Islet of Langerhans (tissue), 1 donor: ENCODE data around the gene FILIP1.

ENCODE experiments used
- FAIRE-seq: peaks from one replicate; lab custom pipeline; 2011; peaks lifted over from hg19 to GRCh38; lab: Jason Lieb, UNC

The FILIP1 gene

GRCh38 chr6:75494290-75494689, 690 bp upstream of the FILIP1 start:
- no peak for FAIRE-seq

GRCh38 chr6:75492386-75493153, 1.0 kb downstream of the FILIP1 start:
- no peak for FAIRE-seq

GRCh38 chr6:75491291-75491690, 2.3 kb downstream of the FILIP1 start:
- no peak for FAIRE-seq

- FAIRE-seq = no peak
Observed at GRCh38 chr6:75490706-75491105, 2.9 kb downstream of the FILIP1 start.

GRCh38 chr6:75489025-75489424, 4.6 kb downstream of the FILIP1 start:
- no peak for FAIRE-seq

- FAIRE-seq = no peak
Observed at GRCh38 chr6:75488033-75488432, 5.6 kb downstream of the FILIP1 start.

- FAIRE-seq = no peak
Observed at GRCh38 chr6:75486850-75487518, 6.6 kb downstream of the FILIP1 start.

GRCh38 chr6:75484535-75484934, 9.1 kb downstream of the FILIP1 start:
- FAIRE-seq = no peak

- FAIRE-seq = no peak
Observed at GRCh38 chr6:75483136-75483952, 10.3 kb downstream of the FILIP1 start.

- FAIRE-seq = no peak
Observed at GRCh38 chr6:75481936-75482593, 11.5 kb downstream of the FILIP1 start.

- no peak for FAIRE-seq
Observed at GRCh38 chr6:75481394-75481793, 12.2 kb downstream of the FILIP1 start.

- FAIRE-seq = no peak
Observed at GRCh38 chr6:75480425-75480824, 13.2 kb downstream of the FILIP1 start.

- no peak for FAIRE-seq
Observed at GRCh38 chr6:75479712-75480111, 13.9 kb downstream of the FILIP1 start.

GRCh38 chr6:75478929-75479328, 14.7 kb downstream of the FILIP1 start:
- FAIRE-seq = no peak

- FAIRE-seq = no peak
Observed at GRCh38 chr6:75472885-75473284, 20.7 kb downstream of the FILIP1 start.

- FAIRE-seq = no peak
Observed at GRCh38 chr6:75467966-75468365, 25.6 kb downstream of the FILIP1 start.

- no peak for FAIRE-seq
Observed at GRCh38 chr6:75467284-75467683, 26.3 kb downstream of the FILIP1 start.

GRCh38 chr6:75466636-75467035, 27.0 kb downstream of the FILIP1 start:
- FAIRE-seq = no peak

- FAIRE-seq = no peak
Observed at GRCh38 chr6:75463908-75464307, 29.7 kb downstream of the FILIP1 start.

- FAIRE-seq = no peak
Observed at GRCh38 chr6:75463061-75463460, 30.5 kb downstream of the FILIP1 start.

GRCh38 chr6:75460681-75461080, 32.9 kb downstream of the FILIP1 start:
- no peak for FAIRE-seq

GRCh38 chr6:75458895-75459294, 34.7 kb downstream of the FILIP1 start:
- no peak for FAIRE-seq

- FAIRE-seq = no peak
Observed at GRCh38 chr6:75450903-75451302, 42.7 kb downstream of the FILIP1 start.
